Transverse colon (tissue), 4 donors: ENCODE measurements around the gene TSPAN17. TPM values are rescaled to one million over a fixed set of nuclear protein-coding genes. Genes with fewer than 3 reads are reported as not detected.

Experiments used
- DNase-seq: peaks from one replicate; pipeline ENCODE4 v3.0.0-alpha.2; 2019
- H3K27ac ChIP-seq, 4 donors: fragments of 200-600 bp; sonication (generic); 2 replicates each; pipeline ENCODE4 v1.5.1; 2016 to 2018; ENCODE audit warnings: inconsistent platforms in 4 of 4
- H3K27me3 ChIP-seq: fragments of 200-600 bp; sonication (generic); 2 replicates; pipeline ENCODE4 v1.5.1; 2017; ENCODE audit warnings: inconsistent platforms
- H3K36me3 ChIP-seq, 4 donors: fragments of 200-600 bp; sonication (generic); 2 replicates each; pipeline ENCODE4 v1.5.1; 2017 to 2019; ENCODE audit warnings: inconsistent platforms in 4 of 4
- H3K4me1 ChIP-seq, 4 donors: fragments of 200-600 bp; sonication (generic); 2 replicates each; pipeline ENCODE4 v1.5.1; 2017 to 2020; ENCODE audit warnings: inconsistent platforms in 4 of 4
- H3K4me3 ChIP-seq, 4 donors: fragments of 200-600 bp; sonication (generic); 1 replicate in 1 of 4; 2 replicates in 3 of 4; pipeline versions ENCODE4 v1.5.1 to v1.6.1; 2017 to 2019; ENCODE audit warnings: inconsistent platforms in 4 of 4
- H3K9me3 ChIP-seq, 2 donors: fragments of 200-600 bp; sonication (generic); 2 replicates each; pipeline ENCODE4 v1.5.1; 2017 to 2019; ENCODE audit warnings: inconsistent platforms in 2 of 2
- CTCF ChIP-seq, 5 experiments: fragments of 200-600 bp in 3 of 5; fragments of 450-650 bp in 2 of 5; sonication (generic) in 3 of 5; IDR thresholded peaks; 1 replicate in 2 of 5; 2 replicates in 3 of 5; pipeline ENCODE4 v1.5.1; 2016 to 2017; ENCODE audit warnings: antibody characterized with exemption in 5 of 5, inconsistent platforms in 3 of 5, mild to moderate bottlenecking in 2 of 5, moderate library complexity in 1 of 5
- EP300 ChIP-seq: sonication (generic); formaldehyde crosslinking; IDR thresholded peaks from one replicate; pipeline ENCODE4 v1.6.1; 2017; ENCODE audit warnings: antibody characterized with exemption, low read depth
- POLR2A ChIP-seq: fragments of 450-650 bp; IDR thresholded peaks from one replicate; pipeline ENCODE4 v1.6.1; 2016; ENCODE audit warnings: antibody characterized with exemption, mild to moderate bottlenecking, moderate library complexity
- POLR2AphosphoS5 ChIP-seq, 3 donors: sonication (generic); formaldehyde crosslinking; IDR thresholded peaks; one replicate each; pipeline ENCODE4 v1.6.1; 2016; ENCODE audit warnings: antibody characterized with exemption in 3 of 3
- WGBS, 2 donors: methylation state at CpG; one replicate each; pipeline ENCODE4 v1.1.5; 2018; ENCODE audit warnings: low coverage in 1 of 2; 5-methylcytosine and 5-hydroxymethylcytosine counted together
- in situ Hi-C, 4 donors: fragments of 200-750 bp; cut with MboI; loops; one replicate each; pipeline versions ENCODE4 v1.15.0 to v1.15.1; 2017; ENCODE audit warnings: low sequenced_read_pairs in 3 of 4, low pct_ligation_motif_present in 1 of 4, low pct_unique_long_range_greater_than_20kb in 1 of 4
- intact Hi-C: fragments of 100-400 bp; cut with DNase I; formaldehyde crosslinking; loops from one replicate; pipeline ENCODE4 v1.15.1; 2023; ENCODE audit warnings: low total_unique reads
- total RNA-seq, 4 donors: library from RNA; depleted of rRNA; stranded (reverse); fragments of >200 nt; gene quantifications; one replicate each; pipeline ENCODE4 v1.1.0, GENCODE V29; 2016

The TSPAN17 gene
- total RNA-seq, 4 donors from 2014 or later: 27.2 to 227 (median 36.1) TPM

GRCh38 chr5:176624142-176624541 is 23.1 kb upstream of the TSPAN17 start:
- Histone ChIP-seq H3K4me1 (peaks cover 6 to 16% (median 12%) of the 10 kb centered on the region in 4 donors), H3K4me3 (no peak overlapping the region), H3K27ac (no peak overlapping the region), H3K36me3 (no peaks in the 10 kb centered on the region), H3K9me3 (no peaks in the 10 kb centered on the region), H3K27me3 (peaks cover 95% of the 10 kb centered on the region)
- no peak for DNase-seq
- TF ChIP-seq POLR2AphosphoS5 (IDR thresholded peaks at IDR 0.05) (no peak), POLR2A (no peak), EP300 (no peak)
- 53% methylated on average over 4 of the region's 4 CpGs; no CpG with 5 or more reads in 1 of the 2 donors for WGBS, 2 donors
- intact Hi-C loops: no loop called here
- in situ Hi-C loops: no loop called here

GRCh38 chr5:176624938-176625337 is 22.3 kb upstream of the TSPAN17 start:
- Histone ChIP-seq H3K27ac (no peak overlapping the region), H3K4me3 (no peak overlapping the region), H3K36me3 (no peaks in the 10 kb centered on the region), H3K9me3 (no peaks in the 10 kb centered on the region), H3K27me3 (peaks cover 95% of the 10 kb centered on the region), H3K4me1 (peaks cover 2 to 16% (median 12%) of the 10 kb centered on the region in 4 donors)
- DNase-seq: no peak
- WGBS, 2 donors: 54 to 71% methylated on average over 4 to 9 of the region's 9 CpGs
- TF ChIP-seq POLR2AphosphoS5 (IDR thresholded peaks at IDR 0.05): no peak
- in situ Hi-C loops (no loop called here), intact Hi-C loops (no loop called here)

- no peak overlapping the region for H3K27ac ChIP-seq
- H3K27me3 ChIP-seq: peaks cover 95% of the 10 kb centered on the region
- no peak overlapping the region for H3K4me3 ChIP-seq
- intact Hi-C loops (no loop called here), in situ Hi-C loops (no loop called here)
- DNase-seq: no peak
- no peaks in the 10 kb centered on the region for H3K9me3 ChIP-seq
- WGBS, 2 donors: 55 to 71% methylated on average over 1 to 2 of the region's 2 CpGs
- no peaks in the 10 kb centered on the region for H3K36me3 ChIP-seq
- H3K4me1 ChIP-seq: peaks cover 0 to 17% (median 14%) of the 10 kb centered on the region in 4 donors
- TF ChIP-seq CTCF (IDR thresholded peaks at IDR 0.05): no peak
- no peak for TF ChIP-seq POLR2AphosphoS5 (IDR thresholded peaks at IDR 0.05)
- no peak for TF ChIP-seq POLR2A
- TF ChIP-seq EP300: no peak
These were observed 21.8 kb upstream of the TSPAN17 start for GRCh38 chr5:176625512-176625911.

- peaks cover 95% of the 10 kb centered on the region for H3K27me3 ChIP-seq
- in situ Hi-C loops: no loop called here
- TF ChIP-seq POLR2A (no peak), EP300 (no peak), POLR2AphosphoS5 (IDR thresholded peaks at IDR 0.05) (no peak), CTCF (IDR thresholded peaks at IDR 0.05) (no peak)
- peak; percentile 58 for DNase-seq
- intact Hi-C loops: no loop called here
- no peak overlapping the region for H3K4me3 ChIP-seq
- H3K9me3 ChIP-seq: no peaks in the 10 kb centered on the region
- H3K27ac ChIP-seq: no peak overlapping the region
- peaks cover 0 to 19% (median 15%) of the 10 kb centered on the region in 4 donors for H3K4me1 ChIP-seq
- H3K36me3 ChIP-seq: no peaks in the 10 kb centered on the region
- WGBS, 2 donors: 38 to 42% methylated on average over 3 to 24 of the region's 25 CpGs
These were observed 21.1 kb upstream of the TSPAN17 start for GRCh38 chr5:176625966-176626875.

- peaks cover 0 to 19% (median 15%) of the 10 kb centered on the region in 4 donors for H3K4me1 ChIP-seq
- DNase-seq: no peak
- intact Hi-C loops: no loop called here
- TF ChIP-seq EP300 (no peak), CTCF (IDR thresholded peaks at IDR 0.05) (no peak), POLR2AphosphoS5 (IDR thresholded peaks at IDR 0.05) (no peak)
- H3K36me3 ChIP-seq: no peaks in the 10 kb centered on the region
- H3K4me3 ChIP-seq: no peak overlapping the region
- 37% methylated on average over 6 of the region's 7 CpGs; no CpG with 5 or more reads in 1 of the 2 donors for WGBS, 2 donors
- in situ Hi-C loops: no loop called here
- H3K27ac ChIP-seq: no peak overlapping the region
- peaks cover 95% of the 10 kb centered on the region for H3K27me3 ChIP-seq
- H3K9me3 ChIP-seq: no peaks in the 10 kb centered on the region
These were observed 20.4 kb upstream of the TSPAN17 start for GRCh38 chr5:176626876-176627236.
